Spleen (tissue), 7 donors: ENCODE data around the gene CNTNAP5.

Experiments
- CTCF ChIP-seq, 11 experiments: fragments of 200-600 bp in 7 of 11; fragments of 450-650 bp in 4 of 11; sonication (generic) in 4 of 11; IDR thresholded peaks in 8 of 11; conservative IDR thresholded peaks in 3 of 11; 1 replicate in 7 of 11; 2 replicates in 4 of 11; pipeline versions ENCODE4 v1.4.0 to v1.8.0; 2016 to 2021; ENCODE audit warnings: antibody characterized with exemption in 11 of 11, inconsistent platforms in 4 of 11, mild to moderate bottlenecking in 1 of 11
- POLR2A ChIP-seq, 3 donors: fragments of 450-650 bp; IDR thresholded peaks; one replicate each; pipeline ENCODE4 v1.5.1; 2017; ENCODE audit warnings: antibody characterized with exemption in 3 of 3, mild to moderate bottlenecking in 1 of 3
- POLR2AphosphoS5 ChIP-seq, 3 donors: sonication (generic); formaldehyde crosslinking; IDR thresholded peaks; one replicate each; pipeline ENCODE4 v1.5.1; 2017; ENCODE audit warnings: antibody characterized with exemption in 3 of 3
- donor health status: DM: no; HTN: no; CAD: no; lungs with moderate emphysema.
- donor health status: DM: no; HTN: no; CAD: no.
- donor health status: DM: no; HTN: no; CAD: no.

- TF ChIP-seq POLR2AphosphoS5 (IDR thresholded peaks at IDR 0.05) (no peak), CTCF (IDR thresholded peaks at IDR 0.05 in 8 of 11, conservative IDR thresholded peaks at IDR 0.05 in 3 of 11) (no peak), POLR2A (IDR thresholded peaks at IDR 0.05) (no peak)
Observed at GRCh38 chr2:124261456-124261855, 236.4 kb downstream of the CNTNAP5 start.
